ENCODE data around the gene RTN4RL2. TPM values are rescaled to one million over a fixed set of nuclear protein-coding genes. Genes with fewer than 3 reads are reported as not detected.

RTN4RL2 gene
- total RNA-seq, 4 donors from 2014 or later: 11.2 to 27.6 (median 17.1) TPM

GRCh38 chr11:57458410-57459163 is 1.7 kb upstream of the RTN4RL2 start:
- TF ChIP-seq POLR2A (IDR thresholded peaks at IDR 0.05) (peak in 1 of 2 donors; percentile 34), CTCF (IDR thresholded peaks at IDR 0.05) (peak; percentile 73 to 85 (median 82))
- DNase-seq: peak; percentile 66 to 68
- H3K36me3 ChIP-seq: no peaks in the 10 kb centered on the region
- no peaks in the 10 kb centered on the region for H3K9me3 ChIP-seq
- H3K4me3 ChIP-seq (replicated peaks in 1 of 3): peak overlapping the region; percentile 4 to 91 (median 7)
- intact Hi-C loops (cut with DNase I): loop anchor here (10.0 kb wide), 1 partner anchor 66 kb away; no protein-coding TSS in a partner anchor
- H3K4me1 ChIP-seq: peaks cover 38 to 54% of the 10 kb centered on the region in 2 donors
- WGBS, 2 donors: 0% methylated on average over 24 of the region's 44 CpGs
- H3K27ac ChIP-seq: peak overlapping the region in 2 of 3 donors; percentile 16 to 53
- no peaks in the 10 kb centered on the region for H3K27me3 ChIP-seq

DNA sequence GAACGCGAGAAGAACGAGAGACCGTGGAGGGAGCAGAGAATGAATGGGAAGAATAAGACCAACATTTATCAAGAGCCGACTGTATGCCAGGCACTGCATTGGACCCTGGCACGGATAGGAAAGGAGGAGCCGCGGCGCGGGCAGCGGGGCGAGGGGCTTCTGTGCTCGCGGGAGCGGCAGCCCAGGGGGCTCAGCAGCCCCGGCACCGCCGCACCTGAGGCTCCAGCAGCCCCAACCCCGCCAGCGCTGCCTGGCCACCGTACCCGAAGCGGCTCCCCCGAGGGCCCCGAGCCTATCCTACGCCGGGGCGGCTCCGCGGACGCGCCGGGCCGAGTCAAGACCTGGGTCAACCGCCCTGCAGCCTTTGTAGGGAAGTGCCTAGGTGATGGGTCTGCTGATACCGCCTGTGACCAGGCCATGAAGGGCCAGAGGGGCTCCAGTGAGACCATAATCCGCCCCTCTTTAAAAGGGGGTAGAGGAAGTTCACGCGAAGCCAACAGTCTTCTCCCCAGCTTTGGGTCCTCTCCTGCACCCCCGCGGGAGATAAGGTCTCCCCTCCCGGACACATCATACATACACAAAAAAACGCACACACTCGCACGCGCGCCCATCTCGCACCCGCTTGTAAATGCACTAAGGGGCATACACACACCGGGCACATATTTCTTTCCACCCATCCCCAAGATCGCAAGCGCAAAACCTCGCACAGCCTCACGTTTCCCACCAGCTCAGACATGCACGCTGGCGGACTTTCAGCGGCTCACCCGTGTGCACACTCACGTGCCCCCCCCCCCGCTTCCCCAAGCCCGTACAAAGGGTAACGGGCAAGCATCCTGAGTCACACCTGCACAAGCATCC is 935 bp upstream of the RTN4RL2 start:
- TF ChIP-seq CTCF (IDR thresholded peaks at IDR 0.05) (no peak), POLR2A (IDR thresholded peaks at IDR 0.05) (no peak)
- Histone ChIP-seq H3K27ac (peak overlapping the region in 1 of 3 donors; percentile 53), H3K36me3 (no peaks in the 10 kb centered on the region), H3K27me3 (no peaks in the 10 kb centered on the region), H3K4me1 (peaks cover 34 to 49% of the 10 kb centered on the region in 2 donors), H3K4me3 (replicated peaks in 1 of 3) (peak overlapping the region in 2 of 3 donors; percentile 58 to 91), H3K9me3 (no peaks in the 10 kb centered on the region)
- 1 to 2% methylated on average over 40 to 60 of the region's 62 CpGs for WGBS, 2 donors
- intact Hi-C loops (cut with DNase I): loop anchor here (10.0 kb wide), 1 partner anchor 65 kb away; no protein-coding TSS in a partner anchor
- peak in 1 of 2 donors; percentile 41 for DNase-seq

- TF ChIP-seq CTCF (IDR thresholded peaks at IDR 0.05) (no peak), POLR2A (IDR thresholded peaks at IDR 0.05) (no peak)
- H3K4me1 ChIP-seq: peaks cover 34 to 49% of the 10 kb centered on the region in 2 donors
- DNase-seq: peak; percentile 60 to 65
- H3K27me3 ChIP-seq: no peaks in the 10 kb centered on the region
- no peaks in the 10 kb centered on the region for H3K9me3 ChIP-seq
- peak overlapping the region in 2 of 3 donors; percentile 56 to 74 for H3K27ac ChIP-seq
- no peaks in the 10 kb centered on the region for H3K36me3 ChIP-seq
- 17 to 18% methylated on average over 16 to 17 of the region's 50 CpGs for WGBS, 2 donors
- peak overlapping the region; percentile 55 to 91 (median 58) for H3K4me3 ChIP-seq (replicated peaks in 1 of 3)
- intact Hi-C loops (cut with DNase I): no loop called here
Observed at GRCh38 chr11:57460758-57461749, 726 bp downstream of the RTN4RL2 start.

- H3K9me3 ChIP-seq: no peaks in the 10 kb centered on the region
- H3K4me3 ChIP-seq (replicated peaks in 1 of 3): peak overlapping the region in 1 of 3 donors; percentile 91
- intact Hi-C loops (cut with DNase I): no loop called here
- 79 to 85% methylated on average over 16 of the region's 16 CpGs for WGBS, 2 donors
- H3K36me3 ChIP-seq: no peaks in the 10 kb centered on the region
- no peak for TF ChIP-seq CTCF (IDR thresholded peaks at IDR 0.05)
- no peak for TF ChIP-seq POLR2A (IDR thresholded peaks at IDR 0.05)
- H3K4me1 ChIP-seq: peaks cover 33 to 47% of the 10 kb centered on the region in 2 donors
- no peaks in the 10 kb centered on the region for H3K27me3 ChIP-seq
- no peak for DNase-seq
- H3K27ac ChIP-seq: no peak overlapping the region
Observed at GRCh38 chr11:57461841-57462489, 1.6 kb downstream of the RTN4RL2 start.
